K562 (cell line): ENCODE measurements around the gene MMP15. TPM values are rescaled to one million over a fixed set of nuclear protein-coding genes. Genes with fewer than 3 reads are reported as not detected.

Experiments
- ARHGAP35 ChIP-seq: fragments of 450-650 bp; IDR thresholded peaks from 2 replicates; pipeline ENCODE4 v1.6.1; 2018; ENCODE audit not compliant: partially characterized antibody
- ARNT ChIP-seq, 2 experiments: fragments of 450-650 bp; IDR thresholded peaks; 2 replicates each; pipeline ENCODE4 v1.6.1; 2016; ENCODE audit warnings: mild to moderate bottlenecking in 1 of 2
- ATF7 ChIP-seq: fragments of 450-650 bp; IDR thresholded peaks from 2 replicates; pipeline ENCODE4 v1.7.1; 2014; ENCODE audit warnings: mild to moderate bottlenecking, moderate library complexity
- BCOR ChIP-seq: fragments of 450-650 bp; IDR thresholded peaks from 2 replicates; pipeline ENCODE4 v1.6.1; 2016
- CBX5 ChIP-seq: IDR thresholded peaks from 2 replicates; pipeline ENCODE4 v1.6.1; 2014; ENCODE audit warnings: low read depth, borderline replicate concordance
- EHMT2 ChIP-seq: fragments of 450-650 bp; IDR thresholded peaks from 2 replicates; pipeline ENCODE4 v1.6.1; 2018; ENCODE audit warnings: antibody characterized with exemption
- ESRRA ChIP-seq: fragments of 450-650 bp; IDR thresholded peaks from 2 replicates; pipeline ENCODE4 v1.6.1; 2014; ENCODE audit warnings: low read depth, mild to moderate bottlenecking, moderate library complexity, borderline replicate concordance
- FOXK2 ChIP-seq, 2 experiments: fragments of 450-650 bp; IDR thresholded peaks in 1 of 2; conservative IDR thresholded peaks in 1 of 2; 2 replicates each; pipeline ENCODE4 v1.6.1; 2016; ENCODE audit warnings: low read depth in 2 of 2, mild to moderate bottlenecking in 1 of 2
- HDGF ChIP-seq: fragments of 450-650 bp; IDR thresholded peaks from 2 replicates; pipeline ENCODE4 v1.6.1; 2016
- JUND ChIP-seq, 2 experiments: IDR thresholded peaks; 2 replicates in 1 of 2; 3 replicates in 1 of 2; pipeline ENCODE4 v1.6.1; 2011; ENCODE audit warnings: borderline replicate concordance in 2 of 2, low read depth in 2 of 2, low read length in 2 of 2, improper control_type of control experiment in 1 of 2, missing biosample characterization in 1 of 2, missing genetic modification characterization in 1 of 2, missing genetic modification reagents in 1 of 2
- NBN ChIP-seq: fragments of 450-650 bp; IDR thresholded peaks from 2 replicates; pipeline ENCODE4 v1.6.1; 2016; ENCODE audit warnings: low read depth, mild to moderate bottlenecking
- NCOR1 ChIP-seq: fragments of 450-650 bp; IDR thresholded peaks from 2 replicates; pipeline ENCODE4 v1.6.1; 2016; ENCODE audit warnings: mild to moderate bottlenecking, moderate library complexity
- NKRF ChIP-seq: fragments of 450-650 bp; IDR thresholded peaks from 2 replicates; pipeline ENCODE4 v1.6.1; 2016; ENCODE audit warnings: borderline replicate concordance
- PHF20 ChIP-seq: fragments of 450-650 bp; IDR thresholded peaks from 2 replicates; pipeline ENCODE4 v1.6.1; 2018; ENCODE audit not compliant: partially characterized antibody
- SMC3 ChIP-seq: conservative IDR thresholded peaks from 2 replicates; pipeline ENCODE4 v1.6.1; 2011; ENCODE audit warnings: low read depth, low read length, improper control_type of control experiment; ENCODE audit not compliant: insufficient read depth
- SNIP1 ChIP-seq: fragments of 450-650 bp; IDR thresholded peaks from 2 replicates; pipeline ENCODE4 v1.7.1; 2017; ENCODE audit warnings: low read depth, mild to moderate bottlenecking
- STAG1 ChIP-seq: sonication (generic); formaldehyde crosslinking; IDR thresholded peaks from 2 replicates; pipeline ENCODE4 v1.5.0; 2020; ENCODE audit warnings: missing genetic modification reagents, borderline replicate concordance
- TARDBP ChIP-seq: fragments of 450-650 bp; IDR thresholded peaks from 2 replicates; pipeline ENCODE4 v1.6.1; 2016
- THRAP3 ChIP-seq: fragments of 450-650 bp; IDR thresholded peaks from 2 replicates; pipeline ENCODE4 v1.6.1; 2016; ENCODE audit warnings: mild to moderate bottlenecking, inconsistent platforms, borderline replicate concordance
- TOE1 ChIP-seq, 2 experiments: fragments of 450-650 bp in 1 of 2; sonication (generic) in 1 of 2; formaldehyde crosslinking in 1 of 2; IDR thresholded peaks; 2 replicates each; pipeline versions ENCODE4 v1.7.1 to v1.8.0; 2016 to 2022; ENCODE audit warnings: borderline replicate concordance in 2 of 2, mild to moderate bottlenecking in 2 of 2, antibody characterized with exemption in 1 of 2, inconsistent platforms in 1 of 2, low read depth in 1 of 2, missing genetic modification reagents in 1 of 2, moderate library complexity in 1 of 2
- TRIM24 ChIP-seq, 2 experiments: fragments of 450-650 bp; IDR thresholded peaks; 2 replicates each; pipeline ENCODE4 v1.6.1; 2016
- ZC3H4 ChIP-seq: sonication (generic); formaldehyde crosslinking; IDR thresholded peaks from 2 replicates; pipeline ENCODE4 v1.9.0; 2021; ENCODE audit warnings: missing genetic modification reagents, borderline replicate concordance
- ZC3H8 ChIP-seq: fragments of 450-650 bp; IDR thresholded peaks from 2 replicates; pipeline ENCODE4 v1.6.1; 2017
- ZFX ChIP-seq: sonication (generic); formaldehyde crosslinking; IDR thresholded peaks from 2 replicates; pipeline ENCODE4 v1.8.0; 2022; ENCODE audit warnings: mild to moderate bottlenecking, missing genetic modification reagents, moderate library complexity
- polyA plus RNA-seq, 8 experiments: library from polyadenylated mRNA; depleted of rRNA in 4 of 8; stranded (reverse) in 5 of 8; unstranded in 3 of 8; fragments of >200 nt; fragmentation: Nextera tagmentation in 2 of 8; fragmentation: Illumina TruSeq in 1 of 8; extraction: Ambion mirVana in 2 of 8; extraction: Trizol in 1 of 8; gene quantifications; 2 replicates each; pipeline versions ENCODE4 v1.2.1 to v1.2.3, GENCODE V29; 2011 to 2014; ENCODE audit warnings: inconsistent platforms in 1 of 8, missing spikeins in 1 of 8
- total RNA-seq, 7 experiments: library from RNA; depleted of rRNA in 6 of 7; stranded (reverse); fragments of >200 nt in 6 of 7; fragmentation: Illumina TruSeq in 2 of 7; extraction: Trizol in 2 of 7; gene quantifications; 2 replicates each; pipeline versions ENCODE4 v1.2.1 to v1.2.3, GENCODE V29; 2011 to 2021; ENCODE audit warnings: low replicate concordance in 1 of 7
- TF ChIP-seq, protein P1 (sequence below): IDR thresholded peaks from 2 replicates; pipeline ENCODE4 v1.6.1; 2016; ENCODE audit warnings: missing genetic modification characterization, missing compliant biosample characterization

The MMP15 gene
- total and polyA plus RNA-seq, 9 of the 15 experiments (the other 6 are each of a cell fraction or from before 2014, with no cell fraction given), result 0.01 to 20.4 (median 5.5) TPM

DNA sequence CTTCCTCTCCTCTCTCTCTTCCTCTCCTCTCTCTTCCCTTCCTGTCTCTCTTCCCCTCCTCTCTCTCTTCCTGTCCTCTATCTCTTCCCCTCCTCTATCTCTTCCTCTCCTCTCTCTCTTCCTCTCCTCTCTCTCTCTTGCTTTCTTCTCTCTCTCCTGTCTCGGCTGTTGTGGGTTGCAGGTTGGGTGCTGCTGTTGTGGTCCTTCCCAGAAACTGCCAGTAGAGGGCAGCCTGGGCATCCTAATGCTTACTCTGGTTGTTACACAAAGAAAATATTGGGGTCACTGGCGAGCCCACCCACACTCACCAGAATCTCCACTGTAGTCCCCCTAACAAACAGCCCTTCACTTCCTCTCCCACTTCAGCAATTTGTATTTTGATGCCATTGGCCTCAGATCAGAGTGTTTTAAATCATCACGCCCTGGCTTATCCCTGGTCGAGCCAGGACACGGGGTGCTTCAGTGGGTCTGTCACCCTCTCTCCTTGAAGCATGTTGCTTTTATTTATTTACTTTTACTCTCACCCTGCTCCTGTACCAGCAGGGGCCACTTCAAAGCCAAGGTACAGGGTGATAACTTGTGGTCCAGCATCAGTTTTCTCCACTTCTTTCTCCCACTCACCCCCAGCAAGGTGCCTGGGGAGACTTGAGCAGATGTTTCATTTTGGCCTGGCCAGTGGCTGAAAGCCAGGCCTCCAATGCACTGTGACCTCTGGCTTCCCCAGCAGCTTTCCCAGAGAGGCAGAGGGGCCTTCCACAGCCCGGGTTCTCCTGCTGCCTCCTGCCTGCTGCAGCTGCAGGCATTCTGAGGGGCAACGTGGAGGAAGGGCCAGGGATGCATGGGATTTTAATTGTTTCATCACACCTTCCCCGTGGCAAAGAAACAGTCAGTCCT is 4.7 kb upstream of the MMP15 start (continued):
- TF ChIP-seq TOE1 (IDR thresholded peaks at IDR 0.05; ENCODE audit: borderline replicate concordance), result 0 out of 2 replicates have a peak, but pooled peaks have one; percentile 40
- no peak for TF ChIP-seq TOE1 (CRISPR knock-in tag; IDR thresholded peaks at IDR 0.05; ENCODE audit: borderline replicate concordance, low read depth)
- no peak for TF ChIP-seq ATF7
- TF ChIP-seq ARNT (IDR thresholded peaks at IDR 0.05), result peak in 1 of 2 experiments; percentile 63; a peak in 1 of 4 replicates
- TF ChIP-seq NKRF, result 0 out of 2 replicates have a peak, but pooled peaks have one; percentile 42
- 0 out of 4 replicates have a peak, but pooled peaks have one; percentile 16 to 30 for TF ChIP-seq TRIM24 (IDR thresholded peaks at IDR 0.05)
- TF ChIP-seq ESRRA, result 0 out of 2 replicates have a peak, but pooled peaks have one; percentile 14
- peak; percentile 40; the same call in 1 of the 2 replicates for TF ChIP-seq BCOR
- 0 out of 2 replicates have a peak, but pooled peaks have one; percentile 21 for TF ChIP-seq SNIP1
- TF ChIP-seq EHMT2, result peak; percentile 43; the same call in 1 of the 2 replicates
- peak; percentile 48 for TF ChIP-seq ARHGAP35
- TF ChIP-seq CBX5, result no peak
- 0 out of 2 replicates have a peak, but pooled peaks have one; percentile 39 for TF ChIP-seq TARDBP
- TF ChIP-seq HDGF, result peak; percentile 88; the same call in 1 of the 2 replicates
- no peak for TF ChIP-seq ZFX
- TF ChIP-seq NCOR1, result peak; percentile 20; the same call in 1 of the 2 replicates
- TF ChIP-seq PHF20, result no peak
- peak; percentile 37; the same call in 1 of the 2 replicates for TF ChIP-seq JUND (IDR thresholded peaks at IDR 0.05; ENCODE audit: borderline replicate concordance, low read depth, low read length)
- no peak for TF ChIP-seq JUND (tag; IDR thresholded peaks at IDR 0.05; ENCODE audit: borderline replicate concordance, low read depth, low read length)
- TF ChIP-seq NBN, result 0 out of 2 replicates have a peak, but pooled peaks have one; percentile 61
- TF ChIP-seq, protein P1, sequence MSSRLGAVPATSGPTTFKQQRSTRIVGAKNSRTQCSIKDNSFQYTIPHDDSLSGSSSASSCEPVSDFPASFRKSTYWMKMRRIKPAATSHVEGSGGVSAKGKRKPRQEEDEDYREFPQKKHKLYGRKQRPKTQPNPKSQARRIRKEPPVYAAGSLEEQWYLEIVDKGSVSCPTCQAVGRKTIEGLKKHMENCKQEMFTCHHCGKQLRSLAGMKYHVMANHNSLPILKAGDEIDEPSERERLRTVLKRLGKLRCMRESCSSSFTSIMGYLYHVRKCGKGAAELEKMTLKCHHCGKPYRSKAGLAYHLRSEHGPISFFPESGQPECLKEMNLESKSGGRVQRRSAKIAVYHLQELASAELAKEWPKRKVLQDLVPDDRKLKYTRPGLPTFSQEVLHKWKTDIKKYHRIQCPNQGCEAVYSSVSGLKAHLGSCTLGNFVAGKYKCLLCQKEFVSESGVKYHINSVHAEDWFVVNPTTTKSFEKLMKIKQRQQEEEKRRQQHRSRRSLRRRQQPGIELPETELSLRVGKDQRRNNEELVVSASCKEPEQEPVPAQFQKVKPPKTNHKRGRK (tag), result 0 out of 2 replicates have a peak, but pooled peaks have one; percentile 37
- TF ChIP-seq ZC3H8, result 0 out of 2 replicates have a peak, but pooled peaks have one; percentile 39
- TF ChIP-seq ZC3H4 (CRISPR knock-in tag), result no peak
- TF ChIP-seq FOXK2 (conservative IDR thresholded peaks at IDR 0.05 in 1 of 2, IDR thresholded peaks at IDR 0.05 in 1 of 2; ENCODE audit: low read depth in 2 of 2), result peak; percentile 86
- TF ChIP-seq THRAP3, result peak; percentile 82; the same call in 1 of the 2 replicates
- TF ChIP-seq STAG1, result peak; percentile 63; the same call in 1 of the 2 replicates
- TF ChIP-seq SMC3, result peak; percentile 90
